Measurements from ENCODE around the gene PAN3.

PAN3 gene

DNA sequence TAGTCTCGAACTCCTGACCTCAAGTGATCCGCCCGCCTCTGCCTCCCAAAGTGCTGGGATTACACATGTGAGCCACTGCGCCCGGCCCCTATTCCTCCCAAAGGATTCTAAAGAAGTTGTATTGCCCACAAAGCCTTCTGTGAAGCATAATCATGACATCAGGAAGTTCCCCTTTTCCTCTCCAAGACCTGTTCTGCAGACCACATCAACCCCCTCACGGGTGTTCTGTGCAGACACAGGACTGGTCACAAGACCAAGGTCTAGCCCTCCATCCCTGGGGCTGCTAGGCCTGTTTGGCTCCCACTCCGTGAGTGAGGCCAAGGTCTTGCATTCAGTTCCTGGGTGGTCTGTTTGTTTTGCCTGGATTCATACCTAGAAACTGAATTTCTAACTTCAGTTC is 178.5 kb downstream of the PAN3 start:
- no peak for DNase-seq (ENCODE audit: low read depth)
- TF ChIP-seq, protein P1, sequence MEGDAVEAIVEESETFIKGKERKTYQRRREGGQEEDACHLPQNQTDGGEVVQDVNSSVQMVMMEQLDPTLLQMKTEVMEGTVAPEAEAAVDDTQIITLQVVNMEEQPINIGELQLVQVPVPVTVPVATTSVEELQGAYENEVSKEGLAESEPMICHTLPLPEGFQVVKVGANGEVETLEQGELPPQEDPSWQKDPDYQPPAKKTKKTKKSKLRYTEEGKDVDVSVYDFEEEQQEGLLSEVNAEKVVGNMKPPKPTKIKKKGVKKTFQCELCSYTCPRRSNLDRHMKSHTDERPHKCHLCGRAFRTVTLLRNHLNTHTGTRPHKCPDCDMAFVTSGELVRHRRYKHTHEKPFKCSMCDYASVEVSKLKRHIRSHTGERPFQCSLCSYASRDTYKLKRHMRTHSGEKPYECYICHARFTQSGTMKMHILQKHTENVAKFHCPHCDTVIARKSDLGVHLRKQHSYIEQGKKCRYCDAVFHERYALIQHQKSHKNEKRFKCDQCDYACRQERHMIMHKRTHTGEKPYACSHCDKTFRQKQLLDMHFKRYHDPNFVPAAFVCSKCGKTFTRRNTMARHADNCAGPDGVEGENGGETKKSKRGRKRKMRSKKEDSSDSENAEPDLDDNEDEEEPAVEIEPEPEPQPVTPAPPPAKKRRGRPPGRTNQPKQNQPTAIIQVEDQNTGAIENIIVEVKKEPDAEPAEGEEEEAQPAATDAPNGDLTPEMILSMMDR (conservative IDR thresholded peaks at IDR 0.05; ENCODE audit: low read length), result no peak
- no peak overlapping the region for H3K4me3 ChIP-seq (ENCODE audit: low read length)

DNA sequence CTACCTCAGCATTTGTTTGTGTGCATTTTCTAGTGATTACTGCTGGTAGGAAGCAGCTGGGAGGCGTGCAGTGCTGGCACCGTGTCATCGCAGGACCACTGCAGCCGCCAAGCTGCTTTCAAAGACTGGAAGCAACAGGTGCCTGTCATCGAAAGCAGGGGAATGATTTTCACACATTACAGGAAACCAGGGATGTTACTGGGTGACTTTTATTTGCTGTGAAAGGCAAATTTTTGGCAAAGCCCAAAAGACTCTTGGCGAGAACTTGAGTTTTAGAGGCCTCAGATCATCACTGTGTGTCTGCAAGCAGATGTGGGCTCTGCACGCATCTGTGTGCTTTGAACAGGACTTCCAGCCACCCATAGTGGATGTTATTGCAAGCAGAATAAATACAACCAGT is 180.2 kb downstream of the PAN3 start:
- peak; percentile 80 for DNase-seq (ENCODE audit: low read depth)
- no peak overlapping the region for H3K4me3 ChIP-seq (ENCODE audit: low read length)
- TF ChIP-seq, protein P1 (conservative IDR thresholded peaks at IDR 0.05; ENCODE audit: low read length), result no peak

DNA sequence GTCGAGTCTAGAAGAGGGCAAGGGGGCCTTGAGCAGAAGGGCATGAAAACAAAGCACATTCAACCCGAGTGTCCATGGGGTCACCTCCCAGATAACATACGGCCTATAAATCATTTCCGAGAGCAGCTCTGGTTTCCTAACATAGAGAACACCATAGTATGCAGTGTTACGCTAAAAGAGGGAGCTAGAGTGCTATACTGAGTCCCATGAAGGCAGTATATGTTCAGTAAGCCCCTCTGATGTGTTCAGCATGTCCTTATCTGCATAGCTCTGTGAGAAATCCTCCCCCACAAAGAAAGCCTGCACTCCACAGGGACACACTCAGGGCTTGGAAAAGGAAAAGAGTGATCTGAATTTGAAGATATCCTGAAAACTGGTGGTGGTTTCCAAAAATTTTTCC is 181.2 kb downstream of the PAN3 start:
- H3K4me3 ChIP-seq (ENCODE audit: low read length), result no peak overlapping the region
- TF ChIP-seq, protein P1 (conservative IDR thresholded peaks at IDR 0.05; ENCODE audit: low read length), result no peak
- DNase-seq (ENCODE audit: low read depth), result no peak

DNA sequence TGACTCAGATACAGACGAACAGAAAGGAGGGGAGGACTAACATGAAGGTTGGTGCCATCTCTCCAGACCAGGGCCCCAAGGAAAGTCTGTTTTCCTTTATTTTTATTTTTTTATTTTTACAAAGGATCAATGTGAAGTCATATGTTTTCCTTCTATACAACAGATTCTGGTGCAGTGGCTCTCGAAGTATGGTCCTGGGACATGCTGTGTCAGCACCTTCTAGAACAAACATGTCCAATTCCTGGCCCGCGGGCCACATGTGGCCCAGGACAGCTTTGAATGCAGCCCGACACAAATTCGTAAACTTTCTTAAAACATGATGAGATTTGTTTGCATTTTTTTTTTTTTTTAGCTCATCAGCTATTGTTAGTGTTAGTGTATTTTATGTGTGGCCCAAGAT is 181.9 kb downstream of the PAN3 start:
- TF ChIP-seq, protein P1 (conservative IDR thresholded peaks at IDR 0.05; ENCODE audit: low read length), result no peak
- H3K4me3 ChIP-seq (ENCODE audit: low read length), result no peak overlapping the region
- DNase-seq (ENCODE audit: low read depth), result no peak

DNA sequence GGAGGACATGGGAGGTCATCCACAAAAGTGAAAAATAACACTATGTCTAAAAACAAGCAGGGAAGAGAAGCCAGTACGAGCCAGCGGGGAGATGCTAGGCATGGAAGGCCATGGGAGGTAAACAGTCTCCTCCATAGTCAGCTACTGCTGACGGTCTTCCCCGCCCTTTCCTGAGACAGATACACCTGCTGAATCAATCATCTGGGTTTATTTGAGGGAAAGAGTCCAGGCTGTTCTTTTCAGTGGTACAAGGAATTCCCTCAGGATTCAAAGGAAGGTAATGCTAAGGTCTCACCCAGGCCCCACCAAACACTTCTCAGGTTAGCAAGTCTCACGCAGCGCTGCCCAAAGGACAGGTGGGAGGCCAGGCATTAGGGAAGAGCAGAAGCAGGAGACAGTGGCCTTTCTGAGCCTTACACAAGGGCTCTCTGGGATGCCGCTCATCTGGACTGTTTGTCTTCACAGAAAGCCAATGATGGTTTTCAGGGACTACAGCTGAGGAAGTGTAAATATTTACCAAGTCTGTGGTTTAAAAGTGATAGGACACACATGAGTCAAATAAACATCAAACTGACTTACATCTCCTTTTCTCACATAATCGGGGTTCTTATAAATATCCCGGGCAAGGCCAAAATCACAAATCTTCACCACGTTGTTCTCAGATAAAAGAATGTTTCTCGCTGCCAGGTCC is 182.7 kb downstream of the PAN3 start:
- DNase-seq (ENCODE audit: low read depth), result no peak

DNA sequence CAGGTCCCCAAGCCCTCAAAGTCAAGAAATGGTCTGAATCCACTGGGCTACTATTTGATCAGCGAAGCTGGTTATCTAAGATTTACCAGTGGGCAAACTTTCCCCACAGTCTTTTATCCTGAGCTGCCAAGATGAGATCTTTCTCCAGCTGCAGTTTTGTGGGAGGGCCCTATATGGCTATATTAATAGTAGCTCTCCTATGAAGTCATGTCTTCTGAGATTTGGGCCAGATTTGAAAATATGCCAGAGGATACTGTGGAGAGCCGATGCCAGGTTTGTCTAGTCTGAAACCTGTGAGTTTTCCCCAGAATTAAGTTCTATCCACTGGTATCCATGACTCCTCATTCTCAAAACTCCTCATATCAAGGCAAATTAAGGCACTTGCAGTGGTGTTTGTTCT is 183.4 kb downstream of the PAN3 start:
- no peak for DNase-seq (ENCODE audit: low read depth)
- TF ChIP-seq, protein P1 (conservative IDR thresholded peaks at IDR 0.05; ENCODE audit: low read length), result no peak
- H3K4me3 ChIP-seq (ENCODE audit: low read length), result no peak overlapping the region

More for the DNA sequence above, 182.7 kb downstream of the PAN3 start:
- H3K4me3 ChIP-seq (ENCODE audit: low read length), result no peak overlapping the region
- TF ChIP-seq, protein P1 (conservative IDR thresholded peaks at IDR 0.05; ENCODE audit: low read length), result no peak

DNA sequence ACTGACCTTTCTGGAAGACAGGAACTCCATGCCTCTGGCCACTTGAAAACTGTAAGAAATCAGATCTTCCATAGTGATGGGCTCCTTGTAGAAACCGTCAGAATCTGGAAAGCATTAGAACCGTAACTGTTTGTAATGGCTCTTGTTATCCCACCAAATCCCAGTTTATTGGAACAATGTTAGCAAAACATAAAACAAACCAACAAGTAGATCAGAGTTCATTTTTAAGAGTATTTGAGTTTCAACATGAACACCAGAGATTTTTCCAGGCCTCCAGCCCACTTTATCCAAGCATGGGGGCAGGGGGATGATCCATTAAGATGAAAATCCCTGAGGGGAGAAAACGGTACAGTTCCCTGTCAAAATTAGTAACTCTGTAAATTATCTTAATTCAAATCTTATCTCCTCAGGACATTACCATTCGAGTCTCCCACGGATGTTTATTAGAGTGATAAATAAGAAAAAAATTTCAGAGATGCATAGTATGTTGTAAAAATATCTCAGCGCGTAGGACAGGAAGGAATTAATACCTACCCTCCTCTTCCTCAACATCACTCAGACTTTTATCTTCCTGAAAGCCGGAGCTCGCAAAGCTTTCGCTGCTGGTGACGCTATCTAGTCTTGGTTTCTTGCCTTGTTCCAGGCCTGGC is 184.0 kb downstream of the PAN3 start:
- peak; percentile 53 for DNase-seq (ENCODE audit: low read depth)
- TF ChIP-seq, protein P1 (conservative IDR thresholded peaks at IDR 0.05; ENCODE audit: low read length), result no peak
- H3K4me3 ChIP-seq (ENCODE audit: low read length), result no peak overlapping the region
